ENCODE data around the gene MYO1B.
"Not testable (repeated sequence)": the region's sequence is repeated elsewhere in the genome, so short reads cannot be mapped to it uniquely, and the experiment has no call there.

MYO1B gene

DNA sequence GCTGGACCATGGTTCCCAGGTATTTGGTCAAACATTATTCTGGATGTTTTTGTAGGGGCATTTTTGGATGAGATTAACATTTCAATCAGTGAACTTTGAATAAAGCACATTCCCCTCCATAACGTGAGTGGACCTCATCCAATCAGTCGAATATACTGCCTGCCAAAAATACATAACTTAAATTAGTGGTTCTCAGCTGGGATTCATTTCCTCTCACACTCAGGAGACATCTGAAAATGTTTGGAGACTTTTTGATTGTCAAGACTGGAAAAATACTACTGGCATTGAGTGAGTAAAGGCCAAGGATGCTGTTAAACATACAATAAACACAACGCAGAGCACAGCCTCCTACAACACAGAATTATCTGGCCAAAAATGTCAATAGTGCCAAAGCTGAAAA, 198.2 kb downstream of the MYO1B start:
- no peaks in the 10 kb centered on the region for H3K4me1 ChIP-seq (ENCODE audit: control insufficient read depth in 1 of 2, insufficient read depth in 2 of 2, low read length in 2 of 2)
- no peak overlapping the region for H3K27ac ChIP-seq (ENCODE audit: low read length)
- H3K4me3 ChIP-seq (ENCODE audit: low read depth in 1 of 2, low read length in 2 of 2), result no peak overlapping the region
- H3K36me3 ChIP-seq (ENCODE audit: control insufficient read depth in 1 of 2, insufficient read depth in 2 of 2, low read length in 2 of 2), result no peaks in the 10 kb centered on the region
- H3K27me3 ChIP-seq (ENCODE audit: low read depth, low read length), result no peaks in the 10 kb centered on the region
- H3K9me3 ChIP-seq (ENCODE audit: control insufficient read depth in 1 of 2, low read length in 2 of 2), result no peaks in the 10 kb centered on the region

DNA sequence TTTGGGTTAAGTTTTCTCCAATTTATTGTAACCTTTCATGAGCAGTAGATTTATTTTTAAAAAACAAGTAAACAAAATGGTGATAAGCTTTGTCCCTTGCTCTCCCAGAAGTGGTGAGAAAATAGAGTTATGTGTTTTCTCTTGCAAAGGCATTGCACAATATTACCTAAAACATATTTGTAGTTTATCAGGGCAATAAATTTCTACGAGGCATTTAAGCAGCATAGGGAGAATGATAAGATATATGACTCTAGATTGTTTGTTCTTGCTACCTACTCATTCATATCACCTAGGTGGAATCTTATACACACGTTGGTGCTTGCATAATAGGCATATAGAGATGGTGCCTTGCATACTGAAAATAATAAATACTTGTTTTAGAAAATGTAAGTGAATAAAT, 201.7 kb downstream of the MYO1B start:
- no peaks in the 10 kb centered on the region for H3K9me3 ChIP-seq (ENCODE audit: control insufficient read depth in 1 of 2, low read length in 2 of 2)
- H3K27ac ChIP-seq (ENCODE audit: low read length), result no peak overlapping the region
- H3K4me3 ChIP-seq (ENCODE audit: low read depth in 1 of 2, low read length in 2 of 2), result no peak overlapping the region
- no peaks in the 10 kb centered on the region for H3K36me3 ChIP-seq (ENCODE audit: control insufficient read depth in 1 of 2, insufficient read depth in 2 of 2, low read length in 2 of 2)
- no peaks in the 10 kb centered on the region for H3K27me3 ChIP-seq (ENCODE audit: low read depth, low read length)
- no peaks in the 10 kb centered on the region for H3K4me1 ChIP-seq (ENCODE audit: control insufficient read depth in 1 of 2, insufficient read depth in 2 of 2, low read length in 2 of 2)

DNA sequence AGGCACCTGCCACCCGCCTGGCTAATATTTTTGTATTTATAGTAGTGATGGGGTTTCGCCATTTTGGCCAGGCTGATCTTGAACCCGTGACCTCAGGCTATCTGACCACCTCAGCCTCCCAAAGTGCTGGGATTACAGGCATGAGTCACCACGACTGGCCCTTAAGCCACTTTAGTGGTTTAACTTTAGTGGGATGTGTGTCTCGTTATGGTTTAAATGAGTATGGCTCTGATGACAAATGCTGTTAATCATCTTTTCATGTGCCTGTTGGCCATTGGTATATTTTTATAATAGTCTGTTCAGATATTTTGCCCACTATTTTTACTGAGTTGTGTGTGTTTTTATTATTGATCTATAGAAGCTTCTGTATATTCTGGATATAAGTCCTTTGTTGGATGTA, 205.9 kb downstream of the MYO1B start:
- H3K27me3 ChIP-seq (ENCODE audit: low read depth, low read length), result no peaks in the 10 kb centered on the region
- no peak overlapping the region for H3K27ac ChIP-seq (ENCODE audit: low read length)
- H3K4me3 ChIP-seq (ENCODE audit: low read depth in 1 of 2, low read length in 2 of 2), result no peak overlapping the region
- no peaks in the 10 kb centered on the region for H3K9me3 ChIP-seq (ENCODE audit: control insufficient read depth in 1 of 2, low read length in 2 of 2)
- H3K4me1 ChIP-seq (ENCODE audit: control insufficient read depth in 1 of 2, insufficient read depth in 2 of 2, low read length in 2 of 2), result no peaks in the 10 kb centered on the region
- no peaks in the 10 kb centered on the region for H3K36me3 ChIP-seq (ENCODE audit: control insufficient read depth in 1 of 2, insufficient read depth in 2 of 2, low read length in 2 of 2)

DNA sequence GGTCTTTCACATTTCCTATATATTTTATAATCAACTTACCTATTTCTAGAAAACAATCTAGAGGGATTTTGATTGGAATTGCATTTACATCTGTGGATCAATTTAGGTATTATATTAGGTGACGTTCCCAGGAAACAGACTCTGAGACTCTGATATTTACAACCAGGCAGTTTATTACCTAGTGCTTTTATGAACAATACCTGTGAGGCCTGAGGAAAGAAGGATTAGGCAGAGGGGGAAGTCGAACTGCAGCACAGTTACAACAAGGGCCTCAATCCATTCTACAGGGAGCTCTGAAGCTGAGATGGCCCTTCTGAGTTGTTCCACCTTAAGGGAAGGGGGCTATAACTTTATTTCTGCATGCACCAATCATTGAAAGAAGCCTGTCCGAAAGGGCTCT, 206.9 kb downstream of the MYO1B start:
- Histone ChIP-seq H3K36me3 (ENCODE audit: control insufficient read depth in 1 of 2, insufficient read depth in 2 of 2, low read length in 2 of 2) (no peaks in the 10 kb centered on the region), H3K4me3 (ENCODE audit: low read depth in 1 of 2, low read length in 2 of 2) (no peak overlapping the region), H3K4me1 (ENCODE audit: control insufficient read depth in 1 of 2, insufficient read depth in 2 of 2, low read length in 2 of 2) (no peaks in the 10 kb centered on the region), H3K27ac (ENCODE audit: low read length) (no peak overlapping the region), H3K9me3 (ENCODE audit: control insufficient read depth in 1 of 2, low read length in 2 of 2) (no peaks in the 10 kb centered on the region), H3K27me3 (ENCODE audit: low read depth, low read length) (no peaks in the 10 kb centered on the region)

DNA sequence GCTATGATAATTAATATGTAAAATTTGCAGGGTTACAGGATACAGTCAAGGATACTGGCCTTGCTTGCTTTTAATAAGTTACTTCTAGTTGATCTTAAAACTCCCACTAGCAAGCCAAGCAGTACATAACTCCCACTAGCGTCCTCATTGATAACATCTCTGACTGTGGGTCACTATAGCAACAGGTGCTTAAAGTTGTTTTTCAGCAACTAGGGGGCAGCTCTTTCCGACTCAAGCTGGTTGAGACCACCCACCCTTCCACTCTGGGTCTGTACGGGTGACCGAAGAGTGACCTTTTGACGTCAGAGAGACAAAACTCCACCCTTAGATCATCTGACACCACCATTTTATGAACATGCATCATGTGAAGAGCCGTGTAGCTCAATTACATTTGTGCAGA, 208.6 kb downstream of the MYO1B start:
- Histone ChIP-seq H3K4me1 (ENCODE audit: control insufficient read depth in 1 of 2, insufficient read depth in 2 of 2, low read length in 2 of 2) (no peaks in the 10 kb centered on the region), H3K27me3 (ENCODE audit: low read depth, low read length) (no peaks in the 10 kb centered on the region), H3K27ac (ENCODE audit: low read length) (no peak overlapping the region), H3K4me3 (ENCODE audit: low read depth in 1 of 2, low read length in 2 of 2) (no peak overlapping the region), H3K9me3 (ENCODE audit: control insufficient read depth in 1 of 2, low read length in 2 of 2) (no peaks in the 10 kb centered on the region), H3K36me3 (ENCODE audit: control insufficient read depth in 1 of 2, insufficient read depth in 2 of 2, low read length in 2 of 2) (no peaks in the 10 kb centered on the region)

DNA sequence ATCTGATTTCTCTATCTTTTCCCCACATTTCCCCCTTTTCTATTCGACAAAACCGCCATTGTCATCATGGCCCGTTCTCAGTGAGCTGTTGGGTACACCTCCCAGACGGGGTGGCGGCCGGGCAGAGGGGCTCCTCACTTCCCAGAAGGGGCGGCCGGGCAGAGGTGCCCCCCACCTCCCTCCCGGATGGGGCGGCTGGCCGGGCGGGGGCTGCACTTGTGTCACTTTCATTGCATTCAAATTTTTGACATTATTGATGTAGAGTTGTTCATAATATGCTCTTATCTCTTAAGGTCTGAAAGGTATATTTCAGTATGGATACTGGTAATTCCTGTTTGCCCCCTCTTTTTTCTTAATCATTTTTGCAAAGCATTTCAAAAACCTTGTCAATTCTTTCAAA, 211.3 kb downstream of the MYO1B start:
- not testable (repeated sequence) for H3K9me3 ChIP-seq (ENCODE audit: control insufficient read depth in 1 of 2, low read length in 2 of 2); H3K4me3 ChIP-seq (ENCODE audit: low read depth in 1 of 2, low read length in 2 of 2); H3K4me1 ChIP-seq (ENCODE audit: control insufficient read depth in 1 of 2, insufficient read depth in 2 of 2, low read length in 2 of 2); H3K27ac ChIP-seq (ENCODE audit: low read length); H3K36me3 ChIP-seq (ENCODE audit: control insufficient read depth in 1 of 2, insufficient read depth in 2 of 2, low read length in 2 of 2); H3K27me3 ChIP-seq (ENCODE audit: low read depth, low read length)

DNA sequence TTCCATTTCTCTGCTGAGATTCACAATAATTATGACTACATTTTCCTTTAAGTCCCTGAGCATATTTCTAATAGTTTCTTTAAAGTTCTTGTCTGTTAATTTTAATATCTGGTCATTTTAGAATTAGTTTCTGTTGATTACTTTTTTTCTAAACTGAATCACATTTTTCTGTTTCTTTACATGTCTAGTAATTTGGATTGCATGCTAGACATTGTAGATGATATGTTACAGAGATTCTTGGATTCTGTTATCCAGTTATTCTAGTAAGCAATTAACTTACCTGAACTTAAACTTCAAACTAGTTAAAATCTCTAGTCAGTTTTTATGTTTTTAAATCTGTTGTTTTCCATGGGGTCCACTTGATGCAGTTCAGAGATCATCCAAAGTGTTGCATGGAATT, 214.0 kb downstream of the MYO1B start:
- Histone ChIP-seq H3K9me3 (ENCODE audit: control insufficient read depth in 1 of 2, low read length in 2 of 2) (peaks cover 0 to 7% of the 10 kb centered on the region in 2 donors), H3K4me1 (ENCODE audit: control insufficient read depth in 1 of 2, insufficient read depth in 2 of 2, low read length in 2 of 2) (no peaks in the 10 kb centered on the region), H3K4me3 (ENCODE audit: low read depth in 1 of 2, low read length in 2 of 2) (no peak overlapping the region), H3K27ac (ENCODE audit: low read length) (no peak overlapping the region), H3K27me3 (ENCODE audit: low read depth, low read length) (no peaks in the 10 kb centered on the region), H3K36me3 (ENCODE audit: control insufficient read depth in 1 of 2, insufficient read depth in 2 of 2, low read length in 2 of 2) (no peaks in the 10 kb centered on the region)

DNA sequence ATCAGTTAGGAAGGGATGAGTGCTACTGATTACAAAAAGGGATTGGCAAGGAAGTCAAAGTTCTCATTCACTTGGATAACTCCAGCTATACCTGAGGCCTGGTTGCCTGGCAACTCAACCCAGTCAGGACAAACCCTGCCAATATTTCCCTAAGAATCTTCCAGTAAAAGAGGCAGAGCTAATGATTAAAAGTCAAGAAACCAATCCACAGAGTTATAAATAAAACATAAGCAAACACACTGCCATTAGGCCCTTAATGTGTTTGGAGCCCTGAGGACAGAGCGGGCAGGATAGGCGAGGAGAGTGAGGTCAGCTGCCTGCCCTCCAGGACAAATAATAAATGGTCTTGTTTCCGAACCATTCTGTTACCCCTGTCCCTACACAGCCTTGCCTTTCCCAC, 217.2 kb downstream of the MYO1B start:
- Histone ChIP-seq H3K4me3 (ENCODE audit: low read depth in 1 of 2, low read length in 2 of 2) (no peak overlapping the region), H3K9me3 (ENCODE audit: control insufficient read depth in 1 of 2, low read length in 2 of 2) (peaks cover 0 to 7% of the 10 kb centered on the region in 2 donors), H3K4me1 (ENCODE audit: control insufficient read depth in 1 of 2, insufficient read depth in 2 of 2, low read length in 2 of 2) (no peaks in the 10 kb centered on the region), H3K36me3 (ENCODE audit: control insufficient read depth in 1 of 2, insufficient read depth in 2 of 2, low read length in 2 of 2) (no peaks in the 10 kb centered on the region), H3K27me3 (ENCODE audit: low read depth, low read length) (no peaks in the 10 kb centered on the region), H3K27ac (ENCODE audit: low read length) (peak overlapping the region; percentile 20)

DNA sequence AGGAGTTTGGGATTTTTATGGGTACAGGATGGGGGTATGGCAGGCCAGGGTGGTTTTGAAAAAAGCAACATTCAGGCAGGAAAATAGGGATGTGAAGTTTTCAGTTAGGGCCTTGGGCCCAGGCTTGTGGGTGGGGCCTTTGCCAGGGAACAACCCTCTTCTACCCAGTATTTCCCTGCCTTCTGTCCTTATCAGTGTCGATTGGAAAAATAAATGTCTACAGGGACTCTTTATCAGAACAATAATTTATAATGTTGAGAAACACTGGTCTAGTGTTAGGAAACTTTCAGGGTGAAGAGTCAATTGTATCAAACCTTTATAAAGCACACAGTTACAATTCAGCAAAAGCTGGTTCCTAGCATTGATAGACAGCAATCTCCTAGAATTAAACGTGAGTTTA, 218.6 kb downstream of the MYO1B start:
- Histone ChIP-seq H3K27me3 (ENCODE audit: low read depth, low read length) (no peaks in the 10 kb centered on the region), H3K9me3 (ENCODE audit: control insufficient read depth in 1 of 2, low read length in 2 of 2) (peaks cover 0 to 7% of the 10 kb centered on the region in 2 donors), H3K4me1 (ENCODE audit: control insufficient read depth in 1 of 2, insufficient read depth in 2 of 2, low read length in 2 of 2) (no peaks in the 10 kb centered on the region), H3K4me3 (ENCODE audit: low read depth in 1 of 2, low read length in 2 of 2) (no peak overlapping the region), H3K36me3 (ENCODE audit: control insufficient read depth in 1 of 2, insufficient read depth in 2 of 2, low read length in 2 of 2) (no peaks in the 10 kb centered on the region), H3K27ac (ENCODE audit: low read length) (no peak overlapping the region)

DNA sequence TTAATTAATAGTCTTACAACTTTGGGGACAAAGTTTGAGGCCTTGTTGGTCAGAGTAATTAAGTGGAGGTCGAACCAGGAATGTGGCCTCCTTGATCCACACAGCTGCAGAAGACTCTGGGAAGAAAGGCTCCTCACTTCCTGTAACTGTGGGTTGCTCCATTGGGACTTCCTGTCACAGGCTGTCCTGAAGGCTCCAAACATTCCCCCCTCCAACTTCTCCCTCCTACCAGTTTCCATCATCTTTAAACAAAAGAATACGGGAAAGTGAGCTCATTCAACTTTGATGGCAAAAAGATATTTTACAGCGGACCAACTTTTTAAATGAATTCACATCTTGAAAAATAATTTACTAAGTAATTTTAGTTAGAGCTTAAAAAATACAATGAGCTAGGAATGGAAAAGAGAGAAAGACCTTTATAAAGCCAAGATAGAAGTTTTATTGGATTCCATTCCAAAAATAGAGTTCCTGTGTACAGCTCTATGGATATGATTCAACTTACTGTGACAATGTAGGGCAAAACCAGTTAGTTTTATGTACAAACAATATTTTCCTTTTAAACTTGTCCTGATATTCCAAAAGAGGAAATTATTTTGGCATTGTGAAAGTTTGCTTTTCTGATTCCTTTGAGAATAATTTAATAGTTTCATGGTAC, 220.7 kb downstream of the MYO1B start:
- no peaks in the 10 kb centered on the region for H3K27me3 ChIP-seq (ENCODE audit: low read depth, low read length)
- H3K9me3 ChIP-seq (ENCODE audit: control insufficient read depth in 1 of 2, low read length in 2 of 2), result no peaks in the 10 kb centered on the region
- H3K4me3 ChIP-seq (ENCODE audit: low read depth in 1 of 2, low read length in 2 of 2), result no peak overlapping the region
- H3K27ac ChIP-seq (ENCODE audit: low read length), result no peak overlapping the region
- H3K4me1 ChIP-seq (ENCODE audit: control insufficient read depth in 1 of 2, insufficient read depth in 2 of 2, low read length in 2 of 2), result no peaks in the 10 kb centered on the region
- no peaks in the 10 kb centered on the region for H3K36me3 ChIP-seq (ENCODE audit: control insufficient read depth in 1 of 2, insufficient read depth in 2 of 2, low read length in 2 of 2)

DNA sequence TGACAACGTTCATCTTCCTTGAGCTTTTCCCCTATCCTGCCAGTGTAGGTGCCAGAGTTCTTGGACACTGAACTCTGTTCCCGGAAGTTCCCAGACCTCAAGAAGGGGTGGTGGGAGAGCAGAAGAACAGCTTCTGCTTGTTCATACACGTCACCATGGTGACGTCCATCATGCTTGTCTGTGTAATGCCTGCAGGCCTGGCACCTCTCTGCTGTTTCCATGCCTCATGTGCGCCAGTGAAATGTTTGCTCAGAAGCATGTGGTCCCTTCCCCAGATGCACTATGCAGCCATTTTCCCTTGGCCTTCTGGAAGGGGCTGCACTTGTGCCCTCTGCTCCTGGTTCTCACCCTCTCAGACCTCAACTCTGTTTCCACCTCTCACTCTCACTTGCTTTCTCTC, 221.9 kb downstream of the MYO1B start:
- Histone ChIP-seq H3K9me3 (ENCODE audit: control insufficient read depth in 1 of 2, low read length in 2 of 2) (no peaks in the 10 kb centered on the region), H3K27me3 (ENCODE audit: low read depth, low read length) (no peaks in the 10 kb centered on the region), H3K36me3 (ENCODE audit: control insufficient read depth in 1 of 2, insufficient read depth in 2 of 2, low read length in 2 of 2) (no peaks in the 10 kb centered on the region), H3K4me3 (ENCODE audit: low read depth in 1 of 2, low read length in 2 of 2) (no peak overlapping the region), H3K4me1 (ENCODE audit: control insufficient read depth in 1 of 2, insufficient read depth in 2 of 2, low read length in 2 of 2) (no peaks in the 10 kb centered on the region), H3K27ac (ENCODE audit: low read length) (no peak overlapping the region)

DNA sequence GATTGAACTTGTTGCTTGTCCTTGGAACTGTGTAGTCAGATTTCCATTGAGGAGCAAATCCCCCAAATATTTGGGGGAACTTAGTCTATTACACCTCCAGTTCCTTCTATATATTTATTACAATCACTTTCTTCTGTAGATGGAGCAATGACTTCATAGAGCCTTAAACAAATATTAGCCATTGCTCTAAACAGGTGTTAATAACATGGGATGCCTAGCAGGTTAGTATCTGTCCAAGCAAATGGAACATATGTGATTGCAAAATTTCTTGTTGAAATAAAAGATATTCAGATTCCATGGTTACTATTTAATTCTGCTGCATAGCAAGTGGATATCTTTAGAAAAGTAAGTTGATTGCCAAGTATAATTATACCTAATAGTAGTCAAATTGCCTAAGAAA, 225.1 kb downstream of the MYO1B start:
- Histone ChIP-seq H3K36me3 (ENCODE audit: control insufficient read depth in 1 of 2, insufficient read depth in 2 of 2, low read length in 2 of 2) (no peaks in the 10 kb centered on the region), H3K27me3 (ENCODE audit: low read depth, low read length) (no peaks in the 10 kb centered on the region), H3K27ac (ENCODE audit: low read length) (no peak overlapping the region), H3K4me1 (ENCODE audit: control insufficient read depth in 1 of 2, insufficient read depth in 2 of 2, low read length in 2 of 2) (no peaks in the 10 kb centered on the region), H3K4me3 (ENCODE audit: low read depth in 1 of 2, low read length in 2 of 2) (no peak overlapping the region), H3K9me3 (ENCODE audit: control insufficient read depth in 1 of 2, low read length in 2 of 2) (no peaks in the 10 kb centered on the region)

Data from muscle layer of duodenum (tissue), 2 donors.